PC-9 (cell line): ENCODE data around the gene SLC39A9.

Experiments
- CTCF ChIP-seq: fragments of 200-600 bp; sonication (generic); conservative IDR thresholded peaks from 2 replicates; pipeline ENCODE4 v1.6.1; 2017; ENCODE audit warnings: mixed run types, antibody characterized with exemption, mild to moderate bottlenecking, moderate library complexity
- EZH2 ChIP-seq: fragments of 200-600 bp; sonication (generic); IDR thresholded peaks from 2 replicates; pipeline ENCODE4 v1.8.0; 2017; ENCODE audit warnings: antibody characterized with exemption, low read depth

- TF ChIP-seq CTCF: no peak
- no peak for TF ChIP-seq EZH2
These were observed 34.1 kb upstream of the SLC39A9 start for GRCh38 chr14:69364378-69364777.
